Lung (tissue), 12 donors: ENCODE measurements around the gene TRAPPC3L. TPM values are rescaled to one million over a fixed set of nuclear protein-coding genes. Genes with fewer than 3 reads are reported as not detected.

Experiments
- ATAC-seq: fragments of 200-7000 bp; cut with Tn5 transposase; one replicate; pipeline ENCODE4 v1.9.1; 2020; ENCODE audit warnings: moderate number of reproducible peaks; ENCODE audit not compliant: insufficient read depth, low FRiP score
- DNase-seq, 3 donors: peaks; one replicate each; pipeline ENCODE4 v3.0.0-alpha.2; 2013 to 2017
- H3K27ac ChIP-seq, 2 donors: one replicate each; pipeline ENCODE4 v1.5.1; 2013; ENCODE audit warnings: mild to moderate bottlenecking in 2 of 2, moderate library complexity in 2 of 2, control low read depth in 1 of 2, inconsistent platforms in 1 of 2, low read depth in 1 of 2, low read length in 1 of 2
- H3K27me3 ChIP-seq, 3 donors: one replicate each; pipeline ENCODE4 v1.5.1; 2013; ENCODE audit warnings: low read length in 2 of 3; ENCODE audit not compliant: control insufficient read depth in 3 of 3, insufficient read depth in 3 of 3
- H3K36me3 ChIP-seq, 4 donors: one replicate each; pipeline ENCODE4 v1.5.1; 2013; ENCODE audit warnings: low read length in 4 of 4, mild to moderate bottlenecking in 1 of 4, moderate library complexity in 1 of 4; ENCODE audit not compliant: control insufficient read depth in 4 of 4, insufficient read depth in 4 of 4
- H3K4me1 ChIP-seq, 5 donors: one replicate each; pipeline ENCODE4 v1.5.1; 2013; ENCODE audit warnings: low read length in 5 of 5, mild to moderate bottlenecking in 2 of 5, moderate library complexity in 1 of 5; ENCODE audit not compliant: control insufficient read depth in 5 of 5, insufficient read depth in 5 of 5
- H3K4me3 ChIP-seq: one replicate; pipeline ENCODE4 v1.5.1; 2013; ENCODE audit warnings: mild to moderate bottlenecking, control low read depth, moderate library complexity
- H3K9ac ChIP-seq, 2 donors: one replicate each; pipeline ENCODE4 v1.5.1; 2013; ENCODE audit warnings: low read length in 2 of 2, control low read depth in 1 of 2; ENCODE audit not compliant: insufficient read depth in 1 of 2
- H3K9me3 ChIP-seq, 4 donors: one replicate each; pipeline ENCODE4 v1.5.1; 2013; ENCODE audit warnings: low read length in 3 of 4, mild to moderate bottlenecking in 1 of 4, moderate library complexity in 1 of 4; ENCODE audit not compliant: control insufficient read depth in 4 of 4, insufficient read depth in 3 of 4
- WGBS, 2 donors: extraction: QIAGEN DNeasy Blood & Tissue Kit; methylation state at CpG; one replicate each; pipeline ENCODE4 v1.1.7; 2013; 5-methylcytosine and 5-hydroxymethylcytosine counted together
- polyA plus RNA-seq, 2 donors: library from polyadenylated mRNA; stranded (reverse); fragments of 200-250 nt; gene quantifications; one replicate each; pipeline ENCODE4 v1.2.1, GENCODE V29; 2013
- total RNA-seq, 2 donors: library from RNA; depleted of rRNA in 1 of 2; stranded (reverse); fragments of >200 nt in 1 of 2; gene quantifications; one replicate each; pipeline ENCODE4 v1.2.1, GENCODE V29; 2014 to 2021
- TF ChIP-seq, protein P1 (sequence below): IDR thresholded peaks from 2 replicates; pipeline ENCODE4 v1.5.1; 2012; ENCODE audit warnings: mild to moderate bottlenecking; ENCODE audit errors: control extremely low read depth, extremely low read depth
- donor health status: control.
- donor health status: control.
- donor health status: Bipolar disorder and iron deficiency.
- donor health status: healthy.
- donor health status: DM: yes; HTN: yes; CAD: no.

Gene TRAPPC3L
- total and polyA plus RNA-seq, 4 donors, result 0.07 to 0.28 (median 0.25) TPM; not detected in 1

DNA sequence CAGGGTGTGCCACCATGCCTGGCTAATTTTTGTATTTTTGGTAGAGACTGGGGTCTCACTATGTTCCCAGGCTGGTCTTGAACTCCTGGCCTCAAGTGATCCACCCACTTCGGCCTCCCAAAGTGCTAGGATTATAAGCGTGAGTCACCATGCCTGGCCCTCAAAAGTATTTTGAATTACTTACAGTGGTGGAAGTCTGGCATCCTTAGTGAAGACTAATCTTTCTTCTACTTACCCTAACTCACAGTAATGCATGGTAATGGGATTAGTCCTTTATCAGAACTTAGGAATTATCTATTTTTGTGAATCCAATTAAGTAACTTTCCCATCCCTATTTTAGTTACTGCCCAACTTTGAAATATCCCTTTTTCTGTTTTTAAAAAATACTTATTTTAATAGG lies 29.7 kb upstream of the TRAPPC3L start:
- Histone ChIP-seq H3K9ac (no peak overlapping the region), H3K4me1 (peaks cover 2 to 19% (median 8%) of the 10 kb centered on the region in 5 donors), H3K4me3 (no peak overlapping the region), H3K27ac (no peak overlapping the region), H3K9me3 (no peaks in the 10 kb centered on the region), H3K27me3 (no peaks in the 10 kb centered on the region), H3K36me3 (peaks cover 3 to 11% (median 6%) of the 10 kb centered on the region in 4 donors)
- TF ChIP-seq, protein P1, sequence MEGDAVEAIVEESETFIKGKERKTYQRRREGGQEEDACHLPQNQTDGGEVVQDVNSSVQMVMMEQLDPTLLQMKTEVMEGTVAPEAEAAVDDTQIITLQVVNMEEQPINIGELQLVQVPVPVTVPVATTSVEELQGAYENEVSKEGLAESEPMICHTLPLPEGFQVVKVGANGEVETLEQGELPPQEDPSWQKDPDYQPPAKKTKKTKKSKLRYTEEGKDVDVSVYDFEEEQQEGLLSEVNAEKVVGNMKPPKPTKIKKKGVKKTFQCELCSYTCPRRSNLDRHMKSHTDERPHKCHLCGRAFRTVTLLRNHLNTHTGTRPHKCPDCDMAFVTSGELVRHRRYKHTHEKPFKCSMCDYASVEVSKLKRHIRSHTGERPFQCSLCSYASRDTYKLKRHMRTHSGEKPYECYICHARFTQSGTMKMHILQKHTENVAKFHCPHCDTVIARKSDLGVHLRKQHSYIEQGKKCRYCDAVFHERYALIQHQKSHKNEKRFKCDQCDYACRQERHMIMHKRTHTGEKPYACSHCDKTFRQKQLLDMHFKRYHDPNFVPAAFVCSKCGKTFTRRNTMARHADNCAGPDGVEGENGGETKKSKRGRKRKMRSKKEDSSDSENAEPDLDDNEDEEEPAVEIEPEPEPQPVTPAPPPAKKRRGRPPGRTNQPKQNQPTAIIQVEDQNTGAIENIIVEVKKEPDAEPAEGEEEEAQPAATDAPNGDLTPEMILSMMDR, result no peak
- ATAC-seq (no peak), DNase-seq (no peak)
- WGBS, 2 donors, result 94 to 96% methylated on average over 2 of the region's 2 CpGs

DNA sequence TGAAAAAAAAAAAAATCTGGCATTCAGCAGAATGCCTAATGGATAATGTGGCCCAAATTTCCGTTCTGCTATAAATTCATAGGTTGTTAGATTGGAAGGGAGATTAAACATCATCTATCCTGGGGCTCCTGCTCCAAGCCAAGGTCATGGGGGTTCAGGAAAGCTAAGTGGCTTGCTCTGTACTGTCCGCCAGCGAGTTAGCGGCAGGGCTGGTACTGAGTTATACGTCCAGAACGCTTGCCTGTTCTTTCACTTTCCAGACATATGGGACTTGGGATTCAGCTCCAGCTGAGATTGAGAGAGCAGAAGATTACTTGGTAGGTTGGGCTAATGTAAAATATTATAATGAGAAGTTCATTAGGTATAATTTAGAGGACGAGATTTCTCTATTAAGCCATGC lies 26.7 kb upstream of the TRAPPC3L start:
- ATAC-seq (peak; percentile 7), DNase-seq (peak; percentile 25 to 54 (median 53))
- Histone ChIP-seq H3K36me3 (peaks cover 3 to 9% (median 4%) of the 10 kb centered on the region in 4 donors), H3K4me1 (peaks cover 2 to 23% (median 8%) of the 10 kb centered on the region in 5 donors), H3K9ac (peak overlapping the region; percentile 89 to 91), H3K27me3 (no peaks in the 10 kb centered on the region), H3K4me3 (peak overlapping the region; percentile 72), H3K9me3 (no peaks in the 10 kb centered on the region), H3K27ac (peak overlapping the region; percentile 37 to 94)
- 4 to 7% methylated on average over 7 of the region's 7 CpGs for WGBS, 2 donors
- TF ChIP-seq, protein P1, result no peak

DNA sequence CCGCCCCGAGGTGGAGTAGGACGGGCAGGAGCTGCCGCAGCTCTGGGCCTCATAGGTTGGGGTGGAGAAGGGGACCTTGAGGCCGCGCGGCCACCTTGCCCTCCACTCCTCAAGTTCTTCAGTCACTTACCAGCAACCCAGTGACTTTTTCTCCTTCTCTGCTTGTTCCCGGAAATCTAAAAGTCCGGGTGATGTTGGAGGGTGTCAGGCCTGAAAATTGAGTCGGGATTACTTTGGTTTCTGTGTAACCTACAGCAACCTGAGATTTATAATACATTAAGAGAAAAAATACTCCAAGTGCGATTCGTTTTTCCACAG lies 26.2 kb upstream of the TRAPPC3L start:
- Histone ChIP-seq H3K36me3 (peaks cover under 1 to 9% (median 4%) of the 10 kb centered on the region in 4 donors), H3K27me3 (no peaks in the 10 kb centered on the region), H3K9ac (peak overlapping the region; percentile 89 to 91), H3K27ac (peak overlapping the region; percentile 94 to 97), H3K4me1 (peaks cover 2 to 23% (median 8%) of the 10 kb centered on the region in 5 donors), H3K9me3 (no peaks in the 10 kb centered on the region), H3K4me3 (peak overlapping the region; percentile 72)
- TF ChIP-seq, protein P1, result no peak
- ATAC-seq (peak; percentile 17), DNase-seq (no peak)
- WGBS, 2 donors, result 0% methylated on average over 12 of the region's 12 CpGs
